DMS114 treated with DMSO at 0.1 percent for 48 hours (cell line): ENCODE data around the gene MKRN1.
"Not testable (repeated sequence)": the region's sequence is repeated elsewhere in the genome, so short reads cannot be mapped to it uniquely, and the experiment has no call there.

Experiments
- DNase-seq: peaks from one replicate; lab custom pipeline; 2025; ENCODE audit not compliant: unreplicated experiment; lab: John Stamatoyannopoulos, UW

MKRN1 gene

GRCh38 chr7:140440593-140440992 lies 38.7 kb downstream of the MKRN1 start:
- no peak for DNase-seq

GRCh38 chr7:140439359-140439758 lies 39.9 kb downstream of the MKRN1 start:
- no peak for DNase-seq

GRCh38 chr7:140435252-140435895 lies 43.9 kb downstream of the MKRN1 start:
- DNase-seq: no peak

GRCh38 chr7:140433396-140433795 lies 45.9 kb downstream of the MKRN1 start:
- no peak for DNase-seq

GRCh38 chr7:140426130-140426529 lies 53.2 kb downstream of the MKRN1 start:
- no peak for DNase-seq

GRCh38 chr7:140425718-140426117 lies 53.6 kb downstream of the MKRN1 start:
- DNase-seq: no peak

- DNase-seq: no peak
Measured at GRCh38 chr7:140423501-140423900, 55.8 kb downstream of the MKRN1 start.

GRCh38 chr7:140421521-140421920 lies 57.8 kb downstream of the MKRN1 start:
- no peak for DNase-seq

- DNase-seq: no peak
Measured at GRCh38 chr7:140418653-140419052, 60.7 kb downstream of the MKRN1 start.

GRCh38 chr7:140418156-140418472 lies 61.2 kb downstream of the MKRN1 start:
- not testable (repeated sequence) for DNase-seq

GRCh38 chr7:140417456-140418155 lies 61.7 kb downstream of the MKRN1 start:
- DNase-seq: no peak

- no peak for DNase-seq
Measured at GRCh38 chr7:140416560-140416959, 62.7 kb downstream of the MKRN1 start.

- DNase-seq: not testable (repeated sequence)
Measured at GRCh38 chr7:140415816-140416215, 63.5 kb downstream of the MKRN1 start.

- DNase-seq: no peak
Measured at GRCh38 chr7:140415361-140415760, 63.9 kb downstream of the MKRN1 start.

- no peak for DNase-seq
Measured at GRCh38 chr7:140404565-140405065, 74.7 kb downstream of the MKRN1 start.

- no peak for DNase-seq
Measured at GRCh38 chr7:140403878-140404564, 75.3 kb downstream of the MKRN1 start, which contains the start of gene RAB19. RAB19 (plus strand) TSS chr7:140404058; CDS start chr7:140407647, 3,589 bp downstream.
